NCI-H774 (cell line): ENCODE data around the gene MOB3A.

Experiments
- DNase-seq: peaks from one replicate; lab custom pipeline; 2025; lab: John Stamatoyannopoulos, UW

Gene MOB3A

GRCh38 chr19:2123682-2124387, 27.7 kb upstream of the MOB3A start:
- DNase-seq, result no peak

GRCh38 chr19:2122982-2123381, 26.9 kb upstream of the MOB3A start:
- no peak for DNase-seq

- no peak for DNase-seq
Observed at GRCh38 chr19:2122251-2122650, 26.1 kb upstream of the MOB3A start.

- no peak for DNase-seq
Observed at GRCh38 chr19:2121416-2122051, 25.4 kb upstream of the MOB3A start.

GRCh38 chr19:2120821-2121220, 24.7 kb upstream of the MOB3A start:
- no peak for DNase-seq

- DNase-seq, result no peak
Observed at GRCh38 chr19:2119921-2120785, 24.0 kb upstream of the MOB3A start.

GRCh38 chr19:2118438-2118837, 22.3 kb upstream of the MOB3A start:
- DNase-seq, result no peak

GRCh38 chr19:2117215-2117960, 21.3 kb upstream of the MOB3A start:
- DNase-seq, result no peak

GRCh38 chr19:2116507-2116906, 20.4 kb upstream of the MOB3A start:
- no peak for DNase-seq

- DNase-seq, result no peak
Observed at GRCh38 chr19:2115911-2116426, 19.8 kb upstream of the MOB3A start.

GRCh38 chr19:2115324-2115723, 19.2 kb upstream of the MOB3A start:
- DNase-seq, result no peak

- no peak for DNase-seq
Observed at GRCh38 chr19:2114821-2115220, 18.7 kb upstream of the MOB3A start.

- no peak for DNase-seq
Observed at GRCh38 chr19:2114218-2114617, 18.1 kb upstream of the MOB3A start.

GRCh38 chr19:2113439-2114211, 17.5 kb upstream of the MOB3A start:
- DNase-seq, result no peak

GRCh38 chr19:2112516-2113320, 16.6 kb upstream of the MOB3A start:
- no peak for DNase-seq

- no peak for DNase-seq
Observed at GRCh38 chr19:2111886-2112285, 15.8 kb upstream of the MOB3A start.

- no peak for DNase-seq
Observed at GRCh38 chr19:2111425-2111824, 15.3 kb upstream of the MOB3A start.

- DNase-seq, result no peak
Observed at GRCh38 chr19:2110822-2111221, 14.7 kb upstream of the MOB3A start.

- DNase-seq, result no peak
Observed at GRCh38 chr19:2109046-2109864, 13.1 kb upstream of the MOB3A start.
